HUES48 (cell line): Measurements from ENCODE around the gene COLGALT1.
"Not testable (repeated sequence)": the region's sequence is repeated elsewhere in the genome, so short reads cannot be mapped to it uniquely, and the experiment has no call there.

Source experiments
- H3K27ac ChIP-seq: one replicate; pipeline ENCODE4 v1.7.0; 2013; ENCODE audit warnings: low read depth, low read length, inconsistent platforms
- H3K27me3 ChIP-seq: 2 replicates; pipeline ENCODE4 v1.6.1; 2013; ENCODE audit warnings: mild to moderate bottlenecking, low read length; ENCODE audit not compliant: control insufficient read depth, insufficient read depth
- H3K36me3 ChIP-seq: 2 replicates; pipeline ENCODE4 v1.6.1; 2013; ENCODE audit warnings: low read length; ENCODE audit not compliant: control insufficient read depth, insufficient read depth
- H3K4me1 ChIP-seq: 2 replicates; pipeline ENCODE4 v1.6.1; 2013; ENCODE audit warnings: mild to moderate bottlenecking, low read length; ENCODE audit not compliant: control insufficient read depth, insufficient read depth
- H3K4me3 ChIP-seq: 2 replicates; pipeline ENCODE4 v1.5.1; 2013; ENCODE audit warnings: mild to moderate bottlenecking, low read depth, low read length
- H3K9ac ChIP-seq: 2 replicates; pipeline ENCODE4 v1.6.1; 2013; ENCODE audit warnings: mild to moderate bottlenecking, low read depth, low read length, moderate library complexity
- H3K9me3 ChIP-seq: 2 replicates; pipeline ENCODE4 v1.6.1; 2013; ENCODE audit warnings: low read length; ENCODE audit not compliant: control insufficient read depth, insufficient read depth

Gene COLGALT1

GRCh38 chr19:17579661-17580244 lies 24.3 kb downstream of the COLGALT1 start:
- Histone ChIP-seq H3K36me3 (peaks cover 16% of the 10 kb centered on the region), H3K9ac (no peak overlapping the region)

DNA sequence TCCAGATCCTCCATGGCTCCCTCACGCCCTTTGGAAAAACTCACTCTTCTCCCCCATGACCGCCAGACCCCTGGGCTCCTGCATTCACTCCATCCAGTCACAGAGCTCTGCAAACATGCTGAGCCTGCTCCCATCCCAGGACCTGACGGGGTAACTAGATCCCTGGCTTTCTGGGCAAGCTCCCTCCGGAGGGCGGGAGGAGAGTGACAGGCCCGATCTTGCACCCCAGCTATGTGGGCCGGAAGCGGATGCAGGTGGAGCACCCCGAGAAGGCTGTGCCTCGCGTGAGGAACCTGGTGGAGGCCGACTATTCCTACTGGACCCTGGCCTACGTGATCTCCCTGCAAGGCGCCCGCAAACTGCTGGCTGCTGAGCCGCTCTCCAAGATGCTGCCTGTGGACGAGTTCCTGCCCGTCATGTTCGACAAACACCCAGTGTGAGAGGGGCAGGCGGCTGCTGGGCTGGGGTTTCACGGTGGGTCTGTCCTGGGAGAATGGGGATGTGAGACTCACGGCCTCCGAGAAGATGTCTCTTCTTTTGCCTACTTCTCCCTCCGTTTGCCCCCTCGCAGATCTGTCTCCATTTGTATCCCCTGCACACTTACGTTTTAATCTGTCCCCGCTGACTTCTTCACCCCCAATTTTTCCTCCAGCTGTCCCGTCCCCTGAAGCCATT lies 25.2 kb downstream of the COLGALT1 start:
- no peak overlapping the region for H3K27ac ChIP-seq

More at GRCh38 chr19:17579661-17580244, 24.3 kb downstream of the COLGALT1 start:
- Histone ChIP-seq H3K27ac (no peak overlapping the region), H3K27me3 (no peaks in the 10 kb centered on the region), H3K4me3 (peak overlapping the region; percentile 49; the same call in 1 of the 2 replicates), H3K4me1 (peaks cover 3% of the 10 kb centered on the region; the same call in 1 of the 2 replicates), H3K9me3 (no peaks in the 10 kb centered on the region)

DNA sequence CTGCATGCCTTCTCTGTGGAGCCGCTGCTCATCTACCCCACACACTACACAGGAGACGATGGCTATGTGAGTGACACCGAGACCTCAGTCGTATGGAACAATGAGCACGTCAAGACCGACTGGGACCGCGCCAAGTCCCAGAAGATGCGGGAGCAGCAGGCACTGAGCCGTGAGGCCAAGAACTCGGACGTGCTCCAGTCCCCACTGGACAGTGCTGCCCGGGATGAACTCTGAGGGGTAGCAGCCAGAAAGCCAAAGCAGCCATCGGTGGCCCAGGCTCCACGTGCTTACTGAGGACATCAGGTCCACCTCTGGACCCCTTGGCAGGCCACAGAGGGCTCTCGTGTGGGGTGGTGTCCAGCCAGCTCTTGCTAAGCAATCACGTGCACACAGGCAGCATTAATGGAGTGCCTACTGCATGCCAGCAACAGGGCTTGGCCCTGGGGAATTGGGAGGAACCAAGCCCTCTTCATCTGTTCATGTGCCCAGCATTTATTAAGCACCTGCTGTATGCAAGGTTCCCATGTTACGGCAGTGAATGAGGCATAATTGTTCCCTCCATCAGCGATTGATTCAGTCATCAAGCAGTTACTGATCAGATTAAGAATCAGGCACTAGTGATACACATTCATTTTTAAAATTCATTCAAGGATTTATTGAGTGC lies 25.9 kb downstream of the COLGALT1 start:
- Histone ChIP-seq H3K27me3 (no peaks in the 10 kb centered on the region), H3K4me1 (peaks cover 3% of the 10 kb centered on the region; the same call in 1 of the 2 replicates), H3K27ac (no peak overlapping the region), H3K4me3 (no peak overlapping the region), H3K9ac (no peak overlapping the region), H3K9me3 (no peaks in the 10 kb centered on the region), H3K36me3 (peaks cover 16% of the 10 kb centered on the region)

More for the DNA sequence above, 25.2 kb downstream of the COLGALT1 start:
- H3K4me3 ChIP-seq = no peak overlapping the region; the same call in 1 of the 2 replicates
- H3K9ac ChIP-seq = no peak overlapping the region
- no peaks in the 10 kb centered on the region for H3K27me3 ChIP-seq
- H3K4me1 ChIP-seq = peaks cover 3% of the 10 kb centered on the region; the same call in 1 of the 2 replicates
- H3K9me3 ChIP-seq = no peaks in the 10 kb centered on the region
- H3K36me3 ChIP-seq = peaks cover 16% of the 10 kb centered on the region

GRCh38 chr19:17582613-17583012 lies 27.2 kb downstream of the COLGALT1 start:
- Histone ChIP-seq H3K9me3 (no peaks in the 10 kb centered on the region), H3K27me3 (no peaks in the 10 kb centered on the region), H3K27ac (no peak overlapping the region), H3K9ac (no peak overlapping the region), H3K36me3 (peaks cover 16% of the 10 kb centered on the region), H3K4me1 (peaks cover 3% of the 10 kb centered on the region; the same call in 1 of the 2 replicates), H3K4me3 (no peak overlapping the region)

DNA sequence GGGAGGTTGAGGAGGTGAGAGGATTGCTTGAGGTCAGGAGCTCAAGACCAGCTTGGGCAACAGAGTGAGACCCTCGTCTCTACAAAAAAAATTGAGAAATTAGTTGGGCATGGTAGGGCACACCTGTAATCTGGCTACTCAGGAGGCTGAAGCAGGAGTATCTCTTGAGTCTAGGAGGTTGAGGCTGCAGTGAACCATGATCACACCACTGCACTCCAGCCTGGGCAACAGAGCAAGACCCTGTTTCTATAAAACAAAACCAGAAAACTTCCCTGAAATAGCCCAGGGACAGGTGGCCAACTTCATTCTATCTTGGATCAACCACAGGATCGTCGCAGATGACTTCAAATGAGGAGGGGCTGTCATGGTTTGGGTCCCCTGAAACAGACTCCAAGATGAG lies 28.7 kb downstream of the COLGALT1 start:
- Histone ChIP-seq H3K27ac (no peak overlapping the region), H3K36me3 (peaks cover 10% of the 10 kb centered on the region), H3K4me1 (peaks cover 3% of the 10 kb centered on the region; the same call in 1 of the 2 replicates), H3K27me3 (no peaks in the 10 kb centered on the region), H3K4me3 (no peak overlapping the region), H3K9me3 (no peaks in the 10 kb centered on the region), H3K9ac (no peak overlapping the region)

DNA sequence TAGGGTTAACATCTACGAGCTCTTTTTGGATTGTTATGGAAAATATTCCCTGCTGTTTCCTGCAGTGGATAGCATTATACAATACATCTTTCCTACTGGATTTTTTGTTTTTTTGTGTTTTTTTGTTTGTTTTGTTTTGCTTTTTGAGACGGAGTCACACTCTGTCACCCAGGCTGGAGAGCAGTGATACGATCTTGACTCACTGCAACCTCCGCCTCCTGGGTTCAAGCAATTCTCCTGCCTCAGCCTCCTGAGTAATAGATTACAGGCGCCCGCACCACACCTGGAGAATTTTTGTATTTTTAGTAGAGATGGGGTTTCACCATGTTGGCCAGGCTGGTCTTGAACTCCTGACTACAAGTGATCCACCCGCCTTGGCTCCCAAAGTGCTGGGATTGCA lies 29.9 kb downstream of the COLGALT1 start:
- not testable (repeated sequence) for H3K9me3 ChIP-seq, H3K4me3 ChIP-seq, H3K4me1 ChIP-seq, H3K36me3 ChIP-seq, H3K27me3 ChIP-seq, H3K9ac ChIP-seq, H3K27ac ChIP-seq

- Histone ChIP-seq H3K27me3 (0 out of 2 replicates have a peak, but pooled peaks cover 3% of the 10 kb centered on the region), H3K9me3 (no peaks in the 10 kb centered on the region), H3K4me1 (no peaks in the 10 kb centered on the region), H3K9ac (no peak overlapping the region), H3K4me3 (no peak overlapping the region), H3K36me3 (no peaks in the 10 kb centered on the region), H3K27ac (no peak overlapping the region)
Measured at GRCh38 chr19:17590866-17591265, 35.4 kb downstream of the COLGALT1 start.

DNA sequence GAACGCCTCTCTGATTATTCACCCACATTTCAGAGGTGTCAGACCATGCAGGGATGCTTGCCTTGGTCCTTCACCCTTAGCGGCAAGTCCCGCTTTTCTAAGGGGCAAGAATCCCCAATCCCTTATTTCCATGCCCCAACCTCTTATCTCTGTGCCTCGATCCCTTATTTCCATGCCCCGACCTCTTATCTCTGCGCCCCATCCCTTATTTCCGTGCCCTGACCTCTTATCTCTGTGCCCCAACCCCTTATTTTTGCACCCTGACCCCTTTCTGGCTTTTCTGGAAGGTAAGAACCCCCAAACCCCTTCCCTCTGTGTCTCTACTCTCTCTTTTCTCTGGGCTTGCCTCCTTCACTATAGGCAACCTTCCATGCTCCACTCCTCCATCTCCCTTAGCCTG lies 38.8 kb downstream of the COLGALT1 start:
- H3K27me3 ChIP-seq, H3K9me3 ChIP-seq, H3K4me3 ChIP-seq, H3K4me1 ChIP-seq, H3K36me3 ChIP-seq, H3K27ac ChIP-seq, H3K9ac ChIP-seq: not testable (repeated sequence)

DNA sequence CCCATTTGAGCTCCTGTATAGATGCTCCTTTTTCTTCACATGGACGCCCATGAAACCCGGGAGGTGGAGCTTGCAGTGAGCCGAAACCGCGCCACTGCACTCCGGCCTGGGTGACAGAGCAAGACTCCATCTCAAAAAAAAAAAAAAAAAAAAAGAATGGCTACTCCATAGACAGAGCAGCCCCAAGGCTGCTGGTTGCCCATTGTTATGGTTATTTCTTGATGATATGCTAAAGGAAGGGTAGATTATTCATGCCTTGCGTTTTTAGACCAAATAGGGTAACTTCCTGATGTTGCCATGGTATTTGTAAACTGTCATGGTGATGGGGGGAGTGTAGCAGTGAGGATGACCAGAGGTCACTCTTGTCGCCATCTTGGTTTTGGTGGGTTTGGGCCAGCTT lies 42.6 kb downstream of the COLGALT1 start:
- not testable (repeated sequence) for H3K9ac ChIP-seq, H3K27me3 ChIP-seq, H3K4me1 ChIP-seq, H3K9me3 ChIP-seq, H3K27ac ChIP-seq, H3K36me3 ChIP-seq, H3K4me3 ChIP-seq

GRCh38 chr19:17598953-17599352 lies 43.5 kb downstream of the COLGALT1 start:
- Histone ChIP-seq H3K4me1 (no peaks in the 10 kb centered on the region), H3K36me3 (no peaks in the 10 kb centered on the region), H3K9ac (no peak overlapping the region), H3K4me3 (no peak overlapping the region), H3K27me3 (no peaks in the 10 kb centered on the region), H3K9me3 (no peaks in the 10 kb centered on the region), H3K27ac (no peak overlapping the region)

GRCh38 chr19:17599780-17600179 lies 44.3 kb downstream of the COLGALT1 start:
- no peaks in the 10 kb centered on the region for H3K4me1 ChIP-seq
- H3K9me3 ChIP-seq = no peaks in the 10 kb centered on the region
- no peaks in the 10 kb centered on the region for H3K27me3 ChIP-seq
- H3K36me3 ChIP-seq = no peaks in the 10 kb centered on the region
- no peak overlapping the region for H3K4me3 ChIP-seq
- no peak overlapping the region for H3K9ac ChIP-seq
- H3K27ac ChIP-seq = no peak overlapping the region
